Suprapubic skin (tissue), 4 donors: Measurements from ENCODE around the gene OSBPL2. TPM values are rescaled to one million over a fixed set of nuclear protein-coding genes. Genes with fewer than 3 reads are reported as not detected.

Experiments
- DNase-seq, 2 donors: peaks; one replicate each; pipeline ENCODE4 v3.0.0-alpha.2; 2019; ENCODE audit warnings: low spot score in 2 of 2
- H3K27ac ChIP-seq: fragments of 200-600 bp; sonication (generic); one replicate; pipeline ENCODE4 v1.5.1; 2019
- H3K27me3 ChIP-seq: fragments of 200-600 bp; sonication (generic); one replicate; pipeline ENCODE4 v1.5.1; 2019
- H3K36me3 ChIP-seq: fragments of 200-600 bp; sonication (generic); one replicate; pipeline ENCODE4 v1.5.1; 2019
- H3K4me1 ChIP-seq: fragments of 200-600 bp; sonication (generic); one replicate; pipeline ENCODE4 v1.5.1; 2019
- H3K4me3 ChIP-seq: fragments of 200-600 bp; sonication (generic); one replicate; pipeline ENCODE4 v1.5.1; 2019; ENCODE audit warnings: mild to moderate bottlenecking
- H3K9me3 ChIP-seq: fragments of 200-600 bp; sonication (generic); one replicate; pipeline ENCODE4 v1.5.1; 2019
- CTCF ChIP-seq, 2 donors: fragments of 200-600 bp in 1 of 2; fragments of 450-650 bp in 1 of 2; sonication (generic) in 1 of 2; IDR thresholded peaks; one replicate each; pipeline ENCODE4 v1.5.1; 2016 to 2019; ENCODE audit warnings: antibody characterized with exemption in 2 of 2, mild to moderate bottlenecking in 1 of 2, moderate library complexity in 1 of 2
- EP300 ChIP-seq: sonication (generic); formaldehyde crosslinking; IDR thresholded peaks from one replicate; pipeline ENCODE4 v1.6.1; 2017; ENCODE audit warnings: antibody characterized with exemption
- POLR2A ChIP-seq, 2 donors: fragments of 450-650 bp; IDR thresholded peaks; one replicate each; pipeline ENCODE4 v1.6.1; 2017; ENCODE audit warnings: antibody characterized with exemption in 2 of 2, mild to moderate bottlenecking in 2 of 2, moderate library complexity in 2 of 2
- POLR2AphosphoS5 ChIP-seq, 3 donors: sonication (generic); formaldehyde crosslinking; IDR thresholded peaks; one replicate each; pipeline ENCODE4 v1.6.1; 2017; ENCODE audit warnings: antibody characterized with exemption in 3 of 3
- WGBS: methylation state at CpG from one replicate; pipeline ENCODE4 v1.1.5; 2018; 5-methylcytosine and 5-hydroxymethylcytosine counted together
- total RNA-seq, 4 donors: library from RNA; depleted of rRNA; stranded (reverse); fragments of >200 nt; gene quantifications; one replicate each; pipeline ENCODE4 v1.1.0, GENCODE V29; 2016

Gene OSBPL2
- total RNA-seq, 4 donors from 2014 or later: 78.1 to 132 (median 84.0) TPM

- DNase-seq: no peak
- no CpG with 5 or more reads among the region's 16 CpGs for WGBS
- Histone ChIP-seq H3K36me3 (peaks cover 76% of the 10 kb centered on the region), H3K27ac (no peak overlapping the region), H3K4me1 (peaks cover 22% of the 10 kb centered on the region), H3K9me3 (no peaks in the 10 kb centered on the region), H3K4me3 (no peak overlapping the region), H3K27me3 (no peaks in the 10 kb centered on the region)
- no peak for TF ChIP-seq POLR2A (IDR thresholded peaks at IDR 0.05)
- no peak for TF ChIP-seq EP300
- no peak for TF ChIP-seq CTCF (IDR thresholded peaks at IDR 0.05)
- TF ChIP-seq POLR2AphosphoS5 (IDR thresholded peaks at IDR 0.05): no peak
These were observed 83.7 kb downstream of the OSBPL2 start for GRCh38 chr20:62321975-62322374.

DNA sequence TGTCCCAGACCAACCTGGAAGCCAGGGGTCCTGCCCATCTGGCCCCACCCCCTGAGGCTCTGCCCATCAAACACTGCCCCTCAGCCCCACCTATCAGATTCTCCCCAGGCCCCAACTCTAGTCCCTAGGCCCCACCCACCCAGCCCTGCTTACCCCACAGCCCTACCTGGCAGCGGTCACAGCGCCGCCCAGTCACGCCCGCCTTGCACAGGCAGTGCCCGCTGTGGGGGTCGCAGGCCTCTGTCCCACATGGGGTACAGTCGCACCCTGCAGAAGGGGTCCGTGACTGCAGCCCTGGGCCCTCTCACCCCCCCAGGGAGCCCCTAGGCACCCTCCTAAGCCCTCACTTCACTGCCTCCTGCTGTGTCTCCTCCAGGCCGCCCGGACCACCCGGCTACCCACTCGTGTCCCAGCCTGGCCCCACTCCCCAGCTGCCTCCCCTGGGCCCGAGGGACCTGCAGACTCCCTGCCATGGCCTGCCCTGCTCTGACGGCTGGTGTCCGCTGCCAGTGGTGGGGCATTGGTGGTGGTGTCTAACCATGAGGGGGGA lies 84.2 kb downstream of the OSBPL2 start:
- Histone ChIP-seq H3K4me3 (no peak overlapping the region), H3K36me3 (peaks cover 77% of the 10 kb centered on the region), H3K27ac (no peak overlapping the region), H3K4me1 (peaks cover 16% of the 10 kb centered on the region), H3K27me3 (no peaks in the 10 kb centered on the region), H3K9me3 (no peaks in the 10 kb centered on the region)
- TF ChIP-seq POLR2A (IDR thresholded peaks at IDR 0.05): no peak
- no peak for TF ChIP-seq EP300
- no peak for TF ChIP-seq POLR2AphosphoS5 (IDR thresholded peaks at IDR 0.05)
- no peak for TF ChIP-seq CTCF (IDR thresholded peaks at IDR 0.05)
- no peak for DNase-seq
- 85% methylated on average over 7 of the region's 16 CpGs for WGBS

DNA sequence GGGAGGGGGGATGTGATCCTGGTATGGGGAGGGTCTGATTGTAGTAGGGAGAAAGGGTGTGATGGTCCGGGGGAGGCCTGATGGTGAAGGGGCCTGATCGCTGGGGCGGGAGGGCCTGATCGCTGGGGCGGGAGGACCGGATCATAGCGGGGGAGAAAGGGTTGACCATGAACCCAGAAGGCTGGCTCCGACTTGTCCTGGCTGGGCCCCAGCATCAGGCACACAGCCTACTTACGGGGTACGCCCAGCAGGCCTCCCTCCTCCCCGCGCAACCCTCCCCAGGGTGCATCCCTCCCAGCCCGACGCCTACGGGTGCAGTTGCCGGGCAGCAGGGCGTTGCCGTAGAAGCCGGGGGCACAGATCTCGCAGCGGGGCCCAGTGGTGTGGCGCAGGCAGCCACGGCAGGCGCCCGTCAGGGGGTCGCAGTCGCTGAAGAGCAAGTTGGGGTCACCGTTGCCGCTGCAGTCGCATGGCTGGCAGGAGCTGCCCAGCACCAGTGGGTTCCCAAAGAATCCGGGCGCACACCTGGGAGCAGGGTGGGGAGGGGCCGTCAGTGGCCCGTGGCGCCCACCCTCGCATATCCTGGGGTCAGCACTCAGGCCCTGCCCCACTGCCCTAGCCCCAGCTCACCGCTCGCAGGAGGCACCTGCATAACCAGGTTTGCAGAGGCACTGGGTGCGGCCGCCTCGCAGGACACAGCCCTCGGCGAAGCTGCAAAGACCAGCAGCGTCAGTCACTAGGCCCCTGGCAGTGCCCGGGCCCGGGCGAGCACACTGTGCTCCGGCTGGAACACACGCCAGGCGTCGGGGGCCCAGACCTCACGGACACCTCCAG lies 85.0 kb downstream of the OSBPL2 start:
- WGBS: 55% methylated on average over 6 of the region's 52 CpGs
- H3K4me3 ChIP-seq: no peak overlapping the region
- peaks cover 83% of the 10 kb centered on the region for H3K36me3 ChIP-seq
- H3K27me3 ChIP-seq: no peaks in the 10 kb centered on the region
- TF ChIP-seq POLR2AphosphoS5 (IDR thresholded peaks at IDR 0.05) (no peak), EP300 (no peak), CTCF (IDR thresholded peaks at IDR 0.05) (no peak), POLR2A (IDR thresholded peaks at IDR 0.05) (no peak)
- H3K9me3 ChIP-seq: no peaks in the 10 kb centered on the region
- H3K27ac ChIP-seq: no peak overlapping the region
- peaks cover 15% of the 10 kb centered on the region for H3K4me1 ChIP-seq
- no peak for DNase-seq

DNA sequence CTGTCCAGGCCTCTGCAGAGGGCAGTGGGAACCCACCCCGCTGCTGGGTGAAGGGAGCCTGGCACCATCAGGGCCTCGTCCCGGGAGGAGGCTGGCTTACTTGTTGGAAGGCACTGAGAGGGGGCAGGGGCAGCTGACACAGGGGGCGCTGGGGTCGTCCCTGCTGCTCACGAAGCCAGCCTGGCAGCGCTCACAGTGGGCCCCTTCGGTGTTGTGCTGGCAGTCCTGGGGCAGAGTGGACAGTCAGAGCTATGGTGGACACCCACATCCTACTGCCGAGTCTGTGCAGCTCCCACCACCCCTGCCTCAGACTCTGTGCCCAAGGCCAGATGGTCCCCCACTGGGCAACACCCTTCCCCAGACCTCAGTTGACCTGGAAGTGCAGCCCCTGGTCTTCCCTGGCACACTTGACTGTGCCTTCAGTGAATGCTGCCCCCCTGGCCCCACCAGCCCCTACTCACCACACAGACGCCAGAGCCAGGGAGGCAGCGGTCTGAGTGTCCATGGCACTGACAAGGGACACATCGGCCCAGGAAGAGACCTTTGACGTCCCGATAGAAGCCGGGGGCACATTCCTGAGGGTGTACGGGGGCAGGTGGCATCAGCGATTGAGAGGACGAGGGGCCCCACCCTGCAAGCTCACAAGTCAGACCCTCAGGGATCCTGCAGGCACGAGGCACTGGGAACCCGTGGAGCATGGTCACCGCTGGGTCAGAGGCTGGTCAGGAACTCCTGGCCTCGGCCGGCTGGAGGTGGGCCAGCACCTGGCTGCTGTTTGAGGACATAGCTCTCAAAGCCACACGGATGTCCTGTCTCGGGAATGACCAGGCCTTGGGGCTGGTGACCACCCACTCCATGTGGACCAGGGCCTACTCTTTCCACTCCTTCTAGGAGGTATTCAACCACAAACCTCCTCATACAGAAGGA lies 85.9 kb downstream of the OSBPL2 start:
- H3K4me3 ChIP-seq: no peak overlapping the region
- no peak for DNase-seq
- no peaks in the 10 kb centered on the region for H3K27me3 ChIP-seq
- H3K36me3 ChIP-seq: peaks cover 86% of the 10 kb centered on the region
- H3K9me3 ChIP-seq: no peaks in the 10 kb centered on the region
- TF ChIP-seq CTCF (IDR thresholded peaks at IDR 0.05): no peak
- no peak for TF ChIP-seq EP300
- no peak for TF ChIP-seq POLR2A (IDR thresholded peaks at IDR 0.05)
- TF ChIP-seq POLR2AphosphoS5 (IDR thresholded peaks at IDR 0.05): no peak
- H3K4me1 ChIP-seq: peaks cover 14% of the 10 kb centered on the region
- H3K27ac ChIP-seq: no peak overlapping the region
- 96% methylated on average over 5 of the region's 25 CpGs for WGBS
